ENCODE measurements around the gene AMMECR1L.

DNA sequence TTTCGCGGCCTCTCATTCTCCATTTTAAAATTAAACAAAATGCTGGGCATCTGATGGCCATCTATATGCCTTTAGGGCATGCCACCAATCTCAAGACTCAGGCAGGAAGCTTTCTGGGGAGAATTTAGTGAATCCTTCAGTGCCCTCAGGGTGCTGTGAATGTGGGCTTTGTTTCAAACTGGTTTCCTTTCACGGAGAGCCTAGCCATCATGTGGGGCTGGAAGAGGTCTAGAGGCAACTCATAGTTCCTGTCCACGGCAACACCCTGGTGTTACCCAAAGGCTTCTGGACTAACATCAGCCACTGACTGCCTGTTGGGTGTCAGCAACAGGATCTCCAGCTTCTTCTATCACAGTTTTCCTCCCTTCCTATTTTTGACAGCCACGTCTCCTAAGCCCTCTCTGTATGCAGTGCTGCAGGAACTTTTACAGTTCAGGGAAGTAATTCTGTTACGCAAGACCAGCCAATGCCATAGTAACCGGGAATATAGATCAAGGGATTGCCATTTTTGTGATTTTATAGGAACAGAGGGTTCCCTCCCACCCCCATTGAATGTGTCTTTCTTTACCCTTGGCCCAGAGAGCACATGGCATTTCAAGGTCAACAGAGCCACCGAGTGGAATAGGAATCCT, 66.8 kb downstream of the AMMECR1L start:
- no peak for TF ChIP-seq ZNF384 (IDR thresholded peaks at IDR 0.05)
- no peak for TF ChIP-seq SP1 (IDR thresholded peaks at IDR 0.05)
- TF ChIP-seq ELF4 (IDR thresholded peaks at IDR 0.05) = no peak

Data from HEK293T (cell line).